GM19240 (cell line): ENCODE data around the gene TSBP1.

Experiments used
- DNase-seq: peaks from one replicate; pipeline ENCODE4 v3.0.0; 2011; ENCODE audit warnings: low spot score; ENCODE audit not compliant: insufficient read length

The TSBP1 gene, protein sequence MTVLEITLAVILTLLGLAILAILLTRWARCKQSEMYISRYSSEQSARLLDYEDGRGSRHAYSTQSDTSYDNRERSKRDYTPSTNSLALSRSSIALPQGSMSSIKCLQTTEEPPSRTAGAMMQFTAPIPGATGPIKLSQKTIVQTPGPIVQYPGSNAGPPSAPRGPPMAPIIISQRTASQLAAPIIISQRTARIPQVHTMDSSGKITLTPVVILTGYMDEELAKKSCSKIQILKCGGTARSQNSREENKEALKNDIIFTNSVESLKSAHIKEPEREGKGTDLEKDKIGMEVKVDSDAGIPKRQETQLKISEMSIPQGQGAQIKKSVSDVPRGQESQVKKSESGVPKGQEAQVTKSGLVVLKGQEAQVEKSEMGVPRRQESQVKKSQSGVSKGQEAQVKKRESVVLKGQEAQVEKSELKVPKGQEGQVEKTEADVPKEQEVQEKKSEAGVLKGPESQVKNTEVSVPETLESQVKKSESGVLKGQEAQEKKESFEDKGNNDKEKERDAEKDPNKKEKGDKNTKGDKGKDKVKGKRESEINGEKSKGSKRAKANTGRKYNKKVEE

DNA sequence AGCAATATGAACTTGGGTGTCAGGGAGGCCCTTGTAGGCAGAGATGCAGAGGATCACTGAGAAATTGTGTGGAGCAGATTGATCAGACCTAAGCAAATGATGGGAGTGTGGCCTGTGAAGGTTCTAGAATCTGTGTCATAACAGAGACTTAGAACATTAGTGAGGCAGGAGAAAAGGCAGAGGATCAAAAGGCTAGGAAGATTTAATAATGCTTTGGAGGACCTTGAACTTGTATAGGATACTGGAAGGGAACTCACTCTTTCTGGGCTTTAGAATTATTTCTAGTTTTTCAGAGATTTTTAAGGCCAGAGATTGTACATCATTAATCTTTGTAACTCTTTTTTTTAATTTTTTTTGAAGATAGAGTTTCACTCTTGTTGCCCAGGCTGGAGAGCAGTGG, at the start of gene TSBP1:
TSS of gene TSBP1 (minus strand) at position 101 of the 400 bp plus-strand sequence. CDS start 197 bp downstream, outside the sequence.
- DNase-seq = no peak

DNA sequence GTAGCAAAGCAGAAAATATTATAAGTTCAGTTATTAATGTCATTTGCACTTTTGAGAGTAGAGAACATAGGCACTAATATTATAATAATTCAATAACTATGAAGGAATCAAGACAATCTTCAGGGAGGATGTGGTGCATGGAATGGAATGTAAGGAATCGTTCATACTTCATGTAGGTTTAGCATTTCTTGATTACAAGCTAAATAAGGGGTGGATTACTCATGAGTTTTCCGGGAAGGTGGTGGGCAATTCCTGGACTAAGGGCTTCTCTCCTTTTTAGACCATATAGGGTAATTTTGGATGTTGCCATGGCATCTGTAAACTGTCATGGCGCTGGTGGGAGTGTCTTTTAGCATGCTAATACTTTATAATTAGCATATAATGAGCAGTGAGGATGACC, 44.3 kb upstream of the TSBP1 start:
- DNase-seq = no peak

DNA sequence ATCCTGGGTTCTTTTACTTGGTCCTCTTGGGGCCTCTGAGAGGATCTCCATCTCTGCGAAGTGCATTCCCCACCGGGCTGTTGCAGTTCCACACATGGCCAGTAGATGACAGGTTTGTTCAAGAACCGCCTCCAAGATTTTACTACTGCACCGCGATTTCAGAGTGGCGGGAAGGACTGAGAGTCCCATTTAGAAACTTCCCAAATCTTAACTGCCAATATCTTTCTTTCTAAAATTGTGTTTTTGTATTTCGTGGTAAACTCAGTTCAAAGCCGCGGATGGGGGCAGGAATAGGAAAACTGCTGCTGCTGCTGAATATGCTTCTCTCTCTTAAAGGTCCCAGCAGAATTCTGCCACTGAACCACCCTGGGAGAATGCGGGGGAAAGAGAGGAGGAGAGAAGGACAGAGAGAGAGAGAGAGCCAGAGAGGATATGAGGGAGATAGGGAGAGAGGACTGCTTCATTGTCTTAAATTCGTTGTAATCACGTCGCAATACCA, 43.9 kb upstream of the TSBP1 start:
- peak; percentile 25 for DNase-seq

DNA sequence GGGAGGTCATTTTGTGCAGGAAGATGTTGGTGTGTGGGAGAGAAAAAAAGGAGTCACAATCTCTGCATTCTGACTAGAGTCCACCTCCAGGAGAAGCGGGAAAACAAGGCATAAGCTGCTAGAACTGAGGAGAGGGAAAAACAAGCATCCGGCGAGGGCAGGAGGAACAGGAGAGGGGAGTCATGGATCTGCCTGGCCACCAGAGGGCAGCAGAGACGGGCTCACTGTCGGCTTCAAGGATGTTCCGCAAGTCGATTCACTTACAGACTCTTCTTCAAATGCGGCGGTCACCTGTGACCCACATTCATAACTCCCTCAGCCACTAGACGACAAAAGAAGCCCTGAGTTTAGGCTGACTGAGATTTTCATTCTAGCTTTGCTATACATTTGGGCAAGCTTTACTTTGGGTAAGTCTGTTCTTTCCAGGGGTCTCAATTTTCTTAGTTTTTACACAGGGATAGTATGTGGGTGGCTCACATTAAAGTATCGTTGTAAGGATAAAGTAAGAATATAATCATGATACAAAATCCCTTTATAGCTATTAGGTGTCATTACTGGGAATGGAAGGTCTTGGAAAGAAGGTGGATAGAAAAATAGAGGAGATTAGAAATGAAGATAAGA, 41.8 kb upstream of the TSBP1 start:
- DNase-seq = peak; percentile 51

DNA sequence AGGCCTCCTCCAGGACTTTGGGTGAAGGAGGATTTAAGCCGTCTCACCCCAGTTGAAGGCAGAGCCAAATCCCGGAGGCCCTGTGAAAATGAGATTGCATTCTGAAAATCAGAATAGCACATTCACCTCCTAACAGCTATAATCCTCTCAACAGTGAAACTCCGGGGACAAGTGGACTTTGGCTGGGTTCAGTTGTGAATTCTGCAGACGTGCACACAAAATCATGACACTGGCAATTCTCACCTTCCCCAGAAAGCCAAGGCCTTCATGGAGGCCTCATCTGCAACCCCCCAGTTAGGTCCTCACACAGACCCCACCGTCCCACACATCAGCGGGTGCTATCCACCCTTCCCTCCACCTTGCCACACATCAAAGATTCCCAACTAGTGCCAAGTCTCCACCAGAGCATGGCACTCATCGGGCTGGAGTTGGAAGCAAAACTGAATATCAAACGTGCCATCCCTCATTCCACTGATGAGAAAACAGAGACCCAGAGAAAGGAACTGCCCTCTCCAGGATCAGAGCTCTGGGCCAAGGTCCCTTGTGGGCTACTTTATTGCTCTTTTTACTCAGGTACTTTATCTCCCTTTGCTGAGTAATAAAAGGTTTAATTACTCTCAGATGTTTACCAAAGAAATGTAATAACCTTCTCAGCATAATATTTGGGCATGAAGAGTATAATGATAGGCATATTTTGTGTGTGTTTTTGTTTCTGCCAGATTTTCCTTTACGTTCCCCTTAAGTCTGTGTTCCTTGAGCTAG, 40.0 kb upstream of the TSBP1 start:
- no peak for DNase-seq

DNA sequence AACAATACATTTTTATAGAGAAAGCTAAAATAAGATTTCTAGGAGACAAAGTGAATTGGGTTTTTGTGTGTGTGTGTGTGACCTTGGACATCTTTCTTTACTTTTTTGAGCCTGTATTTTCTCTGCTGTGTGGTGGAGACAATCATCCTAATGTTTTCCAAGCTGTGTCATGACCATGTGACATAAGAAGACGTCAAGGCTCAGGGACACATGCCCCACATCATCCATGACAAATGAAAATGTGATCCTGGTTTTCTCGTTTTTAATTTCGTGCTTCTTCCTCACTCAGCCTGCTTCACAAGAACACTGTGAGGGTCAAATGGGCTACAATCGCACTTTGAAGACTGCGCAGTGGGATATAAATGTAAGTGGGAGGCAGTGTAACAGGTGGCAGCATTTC, 39.2 kb upstream of the TSBP1 start:
- DNase-seq = no peak

DNA sequence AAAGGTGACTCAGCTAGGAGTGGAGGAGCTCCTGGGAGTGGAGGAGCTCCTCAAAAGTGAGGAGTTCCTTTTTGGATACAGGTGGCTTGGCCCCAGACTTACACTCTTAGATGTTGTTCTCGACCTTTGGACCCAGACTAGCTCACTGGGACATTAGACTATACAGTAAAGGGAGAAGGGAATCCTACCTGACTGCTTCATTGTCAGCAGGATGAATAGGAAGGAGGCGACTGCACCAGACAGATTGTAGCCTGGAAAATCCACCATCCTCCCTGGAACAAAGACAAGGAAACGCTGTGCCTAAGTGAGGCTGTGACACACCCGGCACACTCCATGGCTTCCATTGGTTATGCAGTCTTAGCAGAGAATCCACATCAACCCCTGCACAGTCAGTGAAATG, 35.2 kb upstream of the TSBP1 start, which contains the start of gene BTNL2:
TSS of gene BTNL2 (minus strand) at position 325 of the 400 bp plus-strand sequence. CDS start at position 267, 58 bp downstream.
- DNase-seq = no peak

DNA sequence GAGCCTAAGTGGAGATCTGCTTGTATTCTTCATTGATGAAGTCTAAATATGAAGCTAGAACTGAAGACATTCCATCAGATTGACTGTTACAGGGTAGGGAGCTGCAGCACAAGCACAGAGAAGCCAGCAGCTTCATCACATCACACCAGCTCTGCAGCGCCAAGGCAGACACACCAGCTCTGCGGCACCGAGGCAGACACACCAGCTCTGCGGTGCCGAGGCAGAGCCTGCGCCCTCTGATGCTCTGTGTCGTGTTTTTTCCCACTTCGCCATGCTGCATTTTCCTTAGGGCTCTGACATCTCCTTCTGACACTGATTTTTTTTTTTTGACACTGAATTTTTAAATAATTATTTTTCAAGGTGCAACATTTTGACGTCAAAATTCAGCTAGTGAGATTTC, 34.5 kb upstream of the TSBP1 start:
- DNase-seq = no peak

DNA sequence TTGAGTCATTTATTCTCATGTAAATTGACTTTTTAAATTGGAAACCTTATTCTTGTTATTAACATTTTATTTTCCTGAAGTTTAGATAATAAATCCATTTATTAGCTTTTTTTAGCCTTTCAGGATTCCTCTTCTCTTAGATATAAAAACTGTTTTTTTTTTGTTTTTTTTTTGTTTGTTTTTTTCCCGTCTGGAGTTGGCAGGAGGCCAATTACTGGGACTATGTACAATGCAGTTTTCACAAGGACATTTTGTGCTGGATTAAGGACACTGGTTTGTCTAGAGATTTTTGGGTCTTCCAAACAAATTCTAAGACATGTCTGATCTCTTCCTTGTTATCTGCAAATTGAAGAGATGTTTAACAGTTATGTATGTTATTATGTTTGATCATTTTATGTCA, 34.0 kb upstream of the TSBP1 start:
- DNase-seq = no peak

DNA sequence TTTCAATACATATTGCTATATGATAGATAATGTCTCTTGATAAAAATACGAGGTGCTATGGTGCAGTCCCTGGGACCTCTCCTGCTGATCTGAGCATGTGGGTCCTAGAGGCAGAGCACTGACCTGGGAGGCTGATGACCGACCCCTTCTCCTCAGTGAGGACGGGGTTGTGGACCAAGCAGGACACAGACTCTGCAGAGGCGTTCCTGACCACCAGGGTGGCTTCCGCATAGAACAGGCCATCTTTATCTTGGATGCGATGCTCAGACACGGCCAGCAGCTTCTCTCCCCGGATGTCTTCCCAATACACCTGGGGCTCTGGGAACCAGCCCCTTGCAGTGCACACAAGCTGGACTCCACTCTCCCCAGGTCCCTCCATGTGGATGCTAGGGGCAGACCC, 31.1 kb upstream of the TSBP1 start:
- no peak for DNase-seq

DNA sequence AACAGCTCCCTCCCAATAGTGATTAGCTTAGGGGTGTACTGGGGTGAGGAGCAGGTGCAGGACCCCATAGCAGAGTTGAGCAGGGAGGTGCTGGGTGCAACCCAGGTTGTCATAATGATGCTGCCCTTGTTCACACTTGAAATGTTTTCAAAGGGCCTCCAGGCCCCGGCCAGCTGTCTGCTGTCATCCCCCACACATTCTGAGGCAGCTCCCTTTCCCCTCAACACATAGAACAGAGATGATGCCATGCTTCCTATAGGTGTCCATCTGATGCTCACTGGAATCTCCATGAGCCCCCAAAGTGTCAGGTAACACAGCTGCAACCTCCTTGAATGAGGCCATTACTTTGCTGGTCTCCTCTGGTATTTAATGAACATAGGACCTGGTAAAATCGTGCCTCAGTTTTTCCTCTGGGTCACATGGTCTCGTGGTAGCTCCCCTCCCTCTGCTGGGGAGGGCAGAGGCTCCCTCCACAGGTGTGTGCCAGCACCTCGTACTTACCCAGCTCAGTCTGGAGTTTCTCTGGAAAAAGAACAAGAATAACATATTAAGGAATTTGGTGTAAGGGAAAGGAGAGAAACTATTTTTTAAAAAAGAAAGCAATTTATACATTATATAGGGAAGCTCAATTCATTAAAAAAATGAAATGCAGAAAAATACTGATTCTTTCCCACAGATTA, 29.7 kb upstream of the TSBP1 start:
- DNase-seq = no peak

DNA sequence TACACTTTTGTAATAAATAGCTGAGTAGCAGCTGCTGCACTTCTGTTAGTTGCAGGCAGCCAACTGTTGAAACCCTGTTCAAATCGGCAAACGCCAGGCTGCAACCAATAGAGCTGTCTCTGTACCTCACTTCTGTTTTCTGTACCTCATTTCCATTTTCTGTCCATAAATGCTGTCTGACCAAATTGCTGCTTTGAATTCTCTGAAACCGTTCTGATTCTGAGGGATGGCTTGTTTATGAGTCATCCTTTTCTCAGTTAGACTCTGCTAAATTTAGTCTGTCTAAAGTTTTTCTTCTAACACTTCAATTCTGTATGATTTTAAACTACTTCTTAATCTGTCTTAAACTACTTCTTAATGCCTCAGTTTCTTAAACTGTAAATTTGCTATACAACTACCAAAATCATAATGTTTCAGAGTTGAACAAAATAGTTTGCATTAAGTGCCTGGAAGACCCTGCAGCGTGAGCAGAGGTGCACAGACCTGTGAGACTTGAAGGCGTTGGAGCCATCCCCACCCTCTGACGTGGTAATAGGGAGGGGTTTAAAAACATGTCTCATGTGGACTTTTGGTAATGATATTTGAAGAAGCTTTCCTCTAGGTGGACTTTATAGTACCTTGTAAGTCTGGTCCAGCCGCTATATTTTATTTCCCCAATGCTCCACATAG, 25.7 kb upstream of the TSBP1 start:
- DNase-seq = peak; percentile 47

DNA sequence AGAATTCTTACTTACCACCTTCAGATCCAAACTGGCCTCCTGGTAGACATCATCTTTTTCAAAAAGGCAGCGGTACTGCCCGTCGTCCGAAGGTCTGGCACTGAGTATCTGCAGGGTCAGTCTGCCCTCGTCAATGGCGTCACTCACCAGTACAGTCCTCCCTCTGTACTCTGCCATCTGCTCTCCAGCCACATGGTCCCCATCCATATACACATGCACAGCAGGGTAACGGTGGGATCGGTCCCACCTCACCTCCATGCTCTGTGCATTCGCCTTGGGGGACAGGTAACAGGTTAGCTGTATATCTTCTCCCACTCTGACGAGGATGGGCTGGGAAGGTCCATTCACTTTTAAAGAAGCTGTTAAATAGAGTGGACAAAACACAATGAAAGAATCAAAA, 24.3 kb upstream of the TSBP1 start:
- DNase-seq = no peak

DNA sequence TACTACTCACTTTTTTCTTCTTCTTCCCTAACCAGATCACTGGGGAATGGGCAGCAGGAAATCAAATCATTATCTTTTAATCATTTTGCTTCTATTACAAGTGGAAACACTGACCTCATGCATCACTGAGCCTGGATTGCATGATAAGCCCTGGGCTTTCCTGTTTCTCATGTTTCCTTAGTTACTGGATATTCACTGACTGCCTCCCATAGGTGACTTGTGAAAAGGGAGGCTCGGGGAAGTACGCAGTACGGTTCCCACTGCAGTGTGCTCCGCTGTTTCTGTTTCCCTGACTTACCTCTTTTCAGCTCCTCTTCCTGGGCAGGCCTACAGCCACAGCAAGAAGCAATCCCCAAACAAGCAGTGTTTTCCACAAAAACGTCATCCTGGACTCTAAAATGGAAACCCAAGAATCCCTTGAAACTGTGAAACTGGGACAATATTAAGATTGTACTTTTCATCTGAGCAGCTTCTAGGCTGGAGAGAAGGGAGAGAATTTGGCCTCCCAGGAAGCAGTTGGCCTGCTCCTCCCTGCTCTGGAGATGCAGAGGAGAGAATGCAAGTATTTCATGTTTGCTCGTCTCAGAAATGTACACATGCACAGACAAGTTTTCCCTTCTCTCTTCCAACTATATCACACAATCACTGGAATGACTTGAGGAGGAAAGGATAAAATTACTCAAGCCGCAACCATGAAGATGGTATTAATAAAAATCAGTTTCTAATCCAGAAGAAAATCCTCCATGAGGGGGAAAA, 22.1 kb upstream of the TSBP1 start:
- DNase-seq = no peak

DNA sequence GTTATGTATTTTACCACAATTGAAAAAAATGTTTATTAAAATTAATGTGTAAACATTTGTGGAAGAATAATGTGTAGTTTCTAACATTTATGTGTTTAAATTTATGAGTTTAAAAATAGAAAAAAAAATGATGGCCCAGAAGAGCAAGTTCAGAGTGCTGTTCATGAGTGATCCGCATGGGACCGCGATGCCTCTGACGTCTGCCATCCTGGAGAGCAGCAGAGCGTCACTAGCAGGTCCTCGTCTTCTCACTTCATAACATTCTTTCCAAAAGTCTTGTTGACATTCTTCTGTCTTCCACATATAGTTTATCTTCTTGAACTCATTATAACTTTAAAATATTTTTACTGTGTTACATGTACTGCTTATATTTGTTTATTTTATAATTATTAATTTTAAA, 19.8 kb upstream of the TSBP1 start:
- no peak for DNase-seq

DNA sequence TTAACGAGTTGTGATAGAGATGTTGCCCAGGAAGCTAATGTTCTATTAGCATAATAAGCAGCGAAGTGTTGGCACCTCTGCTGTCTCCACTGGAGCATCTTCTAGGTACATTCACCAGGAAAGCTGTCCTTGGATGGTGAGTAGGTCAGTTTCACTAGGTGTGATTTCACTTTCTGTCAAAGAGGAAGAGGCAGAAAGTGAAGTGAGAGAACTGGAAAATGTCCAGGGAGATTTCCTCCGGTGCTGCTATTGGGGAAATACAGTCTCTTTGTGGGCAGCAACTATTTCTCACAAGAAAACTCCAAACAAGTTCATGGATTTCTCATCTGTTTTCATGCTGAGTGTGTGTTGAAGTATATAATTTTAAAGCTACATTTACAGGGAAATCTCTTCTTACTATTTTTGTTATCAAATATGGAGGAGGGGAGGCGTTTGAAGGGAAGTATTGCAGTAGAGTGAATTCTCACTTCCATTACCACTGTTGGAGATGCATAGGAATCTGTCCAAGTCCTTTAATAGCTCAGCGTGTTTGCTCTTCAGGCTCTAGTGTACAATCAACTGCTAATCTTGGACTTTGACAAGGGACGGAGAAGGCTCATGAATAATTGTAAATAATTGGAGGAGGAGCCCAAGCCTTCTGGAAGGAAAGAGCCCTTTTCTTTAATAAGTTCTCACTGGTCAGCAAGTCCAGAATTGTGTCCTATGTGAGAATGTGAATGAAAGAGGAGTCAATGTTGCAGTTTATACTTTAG, 16.1 kb upstream of the TSBP1 start:
- no peak for DNase-seq

DNA sequence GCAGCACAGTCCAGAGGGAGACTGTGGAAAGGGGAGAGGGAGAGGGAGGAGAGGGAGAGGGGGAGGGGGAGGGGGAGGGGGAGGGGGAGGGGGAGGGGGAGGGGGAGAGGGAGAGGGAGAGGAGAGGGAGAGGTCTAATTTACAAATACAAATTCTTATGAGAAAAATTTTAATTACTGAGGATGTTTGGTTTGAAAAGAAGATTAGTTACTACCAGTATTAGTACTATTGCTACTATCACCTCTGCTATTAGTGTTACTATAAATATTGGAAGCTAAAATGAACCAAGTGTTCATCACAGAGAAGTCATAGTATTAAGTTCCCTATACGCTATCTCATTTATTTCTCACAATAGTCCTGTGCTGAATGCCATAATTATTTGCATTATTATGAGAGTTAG, 14.3 kb upstream of the TSBP1 start:
- no peak for DNase-seq

DNA sequence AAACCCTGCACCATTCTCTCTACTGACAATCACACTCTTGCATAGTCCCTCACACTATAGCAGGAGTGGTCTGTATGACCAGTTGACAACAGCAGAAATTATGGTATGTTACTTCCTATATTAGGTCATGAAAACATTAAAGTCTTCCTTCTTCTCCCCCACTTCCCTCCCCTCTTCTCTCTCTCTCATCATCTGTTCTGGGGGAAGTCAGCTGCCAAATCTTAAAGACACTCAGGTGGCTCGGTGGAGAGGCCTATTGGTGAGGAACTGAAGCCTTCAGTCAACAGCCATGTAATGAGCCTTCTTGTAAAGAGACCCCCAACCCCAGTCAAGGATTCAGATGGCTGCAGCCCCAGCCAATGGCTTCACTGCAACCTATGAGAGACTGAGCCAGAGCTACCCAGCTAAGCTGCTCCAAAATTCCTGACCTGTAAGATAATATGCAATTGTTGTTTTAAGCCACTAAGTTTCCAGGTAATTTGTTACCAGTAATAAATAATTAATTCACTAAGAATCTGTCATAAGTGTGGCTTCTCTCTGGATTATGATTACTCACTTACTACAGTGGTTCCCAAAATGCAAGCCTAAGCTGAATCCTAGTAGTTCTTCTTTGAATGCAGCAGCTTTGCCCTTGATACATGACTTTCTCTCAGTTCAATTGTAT, 11.2 kb upstream of the TSBP1 start:
- DNase-seq = no peak

DNA sequence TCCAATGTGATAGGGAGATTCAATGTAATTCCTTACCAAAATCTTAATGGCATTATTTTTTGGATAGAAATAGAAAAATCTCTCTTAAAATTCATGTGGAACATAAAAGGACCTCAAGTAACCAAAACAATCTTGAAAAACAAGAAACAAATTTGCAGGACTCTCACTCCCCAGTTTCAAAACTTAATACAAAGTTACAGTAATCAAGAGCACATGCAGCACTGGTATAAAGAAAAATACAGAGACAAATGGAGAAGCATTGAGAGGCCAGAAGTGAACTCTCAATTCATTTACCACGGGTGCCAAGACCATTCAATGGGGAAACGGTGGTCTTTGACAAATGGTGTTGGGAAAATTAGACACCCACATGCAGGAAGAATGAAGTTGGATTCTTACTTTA, 7.8 kb upstream of the TSBP1 start:
- no peak for DNase-seq
